Bronchial epithelial cell (primary cell): ENCODE data around the gene GSTT2. TPM values are rescaled to one million over a fixed set of nuclear protein-coding genes. Genes with fewer than 3 reads are reported as not detected.
A peak's percentile ranks its signal among the peaks of the same experiment; 100 is the strongest.

Source experiments
- DNase-seq: peaks from one replicate; pipeline ENCODE4 v3.0.0-alpha.2; 2010; ENCODE audit warnings: low read depth
- FAIRE-seq: peaks from 2 replicates; lab custom pipeline; 2011; peaks lifted over from hg19 to GRCh38; lab: Jason Lieb, UNC
- H3K27me3 ChIP-seq: 2 replicates; pipeline ENCODE4 v1.5.1; 2011; ENCODE audit warnings: low read length; ENCODE audit not compliant: control insufficient read depth, insufficient read depth
- H3K36me3 ChIP-seq: 2 replicates; pipeline ENCODE4 v1.5.1; 2011; ENCODE audit warnings: low read length; ENCODE audit not compliant: control insufficient read depth, insufficient read depth
- H3K4me3 ChIP-seq: 2 replicates; pipeline ENCODE4 v1.5.1; 2011; ENCODE audit warnings: mild to moderate bottlenecking, low read depth, low read length, control low read depth
- CTCF ChIP-seq: IDR thresholded peaks from 2 replicates; pipeline ENCODE4 v1.5.1; 2011; ENCODE audit warnings: mild to moderate bottlenecking, moderate library complexity, low read length, control low read depth, inconsistent platforms; ENCODE audit not compliant: insufficient read depth, severe bottlenecking
- total RNA-seq: library from RNA; depleted of rRNA; stranded (reverse); fragments of >200 nt; gene quantifications from 2 replicates; pipeline ENCODE4 v1.2.1, GENCODE V29; 2014

Gene GSTT2
- total RNA-seq, 1 donor from 2014 or later, result not detected

GRCh38 chr22:24027389-24027975 lies 47.5 kb downstream of the GSTT2 start:
- FAIRE-seq, result no peak
- Histone ChIP-seq H3K36me3 (no peaks in the 10 kb centered on the region), H3K4me3 (no peak overlapping the region), H3K27me3 (no peaks in the 10 kb centered on the region)
- TF ChIP-seq CTCF, result no peak
- no peak for DNase-seq

- no peak for TF ChIP-seq CTCF
- Histone ChIP-seq H3K27me3 (no peaks in the 10 kb centered on the region), H3K36me3 (no peaks in the 10 kb centered on the region), H3K4me3 (no peak overlapping the region)
- DNase-seq (no peak), FAIRE-seq (no peak)
Measured at GRCh38 chr22:24027991-24028390, 48.1 kb downstream of the GSTT2 start.

GRCh38 chr22:24028533-24028932 lies 48.6 kb downstream of the GSTT2 start:
- H3K36me3 ChIP-seq, result no peaks in the 10 kb centered on the region
- no peak overlapping the region for H3K4me3 ChIP-seq
- H3K27me3 ChIP-seq, result no peaks in the 10 kb centered on the region
- no peak for FAIRE-seq
- no peak for TF ChIP-seq CTCF
- DNase-seq, result peak; percentile 23

- FAIRE-seq (no peak), DNase-seq (no peak)
- Histone ChIP-seq H3K4me3 (no peak overlapping the region), H3K36me3 (no peaks in the 10 kb centered on the region), H3K27me3 (no peaks in the 10 kb centered on the region)
- no peak for TF ChIP-seq CTCF
Measured at GRCh38 chr22:24029304-24029703, 49.4 kb downstream of the GSTT2 start.

- FAIRE-seq (no peak), DNase-seq (no peak)
- no peak for TF ChIP-seq CTCF
- no peaks in the 10 kb centered on the region for H3K27me3 ChIP-seq
- no peak overlapping the region for H3K4me3 ChIP-seq
- no peaks in the 10 kb centered on the region for H3K36me3 ChIP-seq
Measured at GRCh38 chr22:24030186-24030702, 50.3 kb downstream of the GSTT2 start.

Other genes starting within 250 kb of the GSTT2 start
- 1.3 TPM in 2 replicates for gene ZNF70, start 229.0 kb upstream of the GSTT2 start, total RNA-seq
- gene VPREB3, start 225.7 kb upstream of the GSTT2 start, total RNA-seq, result not detected in 2 replicates
- gene C22orf15, start 217.1 kb upstream of the GSTT2 start, total RNA-seq, result not detected in 2 replicates
- 4.5 and 11.5 TPM in 2 replicates for gene CHCHD10, start 212.2 kb upstream of the GSTT2 start, total RNA-seq
- gene MMP11, start 207.3 kb upstream of the GSTT2 start, total RNA-seq, result 0.38 and 0.53 TPM in 2 replicates
- 19.5 and 21.5 TPM in 2 replicates for gene SMARCB1, start 193.2 kb upstream of the GSTT2 start, total RNA-seq
- 0.26 TPM in 2 replicates for gene DERL3, start 141.1 kb upstream of the GSTT2 start, total RNA-seq
- 6.8 and 8.2 TPM in 2 replicates for gene SLC2A11, start 122.3 kb upstream of the GSTT2 start, total RNA-seq
- gene MIF, start 85.8 kb upstream of the GSTT2 start, total RNA-seq, result 252 and 448 TPM in 2 replicates
- gene GSTT2B, start 18.9 kb upstream of the GSTT2 start, total RNA-seq, result 0.79 and 0.90 TPM in 2 replicates
- under 0.01 and 1.2 TPM in 2 replicates for gene DDTL, start 13.2 kb upstream of the GSTT2 start, total RNA-seq
- gene DDT, start 5.7 kb upstream of the GSTT2 start, total RNA-seq, result 41.1 and 59.9 TPM in 2 replicates
- not detected in 2 replicates for gene GSTT4, start 25.3 kb downstream of the GSTT2 start, total RNA-seq
- gene CABIN1, start 31.2 kb downstream of the GSTT2 start, total RNA-seq, result 15.8 and 26.5 TPM in 2 replicates
- gene SUSD2, start 201.4 kb downstream of the GSTT2 start, total RNA-seq, result under 0.01 and 0.13 TPM in 2 replicates